ENCODE results near the gene USP48. TPM values are rescaled to one million over a fixed set of nuclear protein-coding genes. Genes with fewer than 3 reads are reported as not detected.

Gene USP48
- total and polyA plus RNA-seq, 10 of the 15 experiments (the other 5 are each of a cell fraction or from before 2014, with no cell fraction given) = 21.2 to 115 (median 75.5) TPM

- no peak for TF ChIP-seq POU2F2 (IDR thresholded peaks at IDR 0.05; ENCODE audit: borderline replicate concordance, low read depth, low read length)
- TF ChIP-seq YBX1 (IDR thresholded peaks at IDR 0.05) = no peak
- TF ChIP-seq BCL3 (IDR thresholded peaks at IDR 0.05; ENCODE audit: borderline replicate concordance, insufficient read depth, low read depth, low read length, poor library complexity, severe bottlenecking) = no peak
- TF ChIP-seq NRF1 (conservative IDR thresholded peaks at IDR 0.05; ENCODE audit: low read depth, low read length) = no peak
- no peak for TF ChIP-seq ESRRA (IDR thresholded peaks at IDR 0.05; ENCODE audit: low read length)
- no peak for TF ChIP-seq RFX5 (IDR thresholded peaks at IDR 0.05; ENCODE audit: low read depth, low read length)
These were observed 38.6 kb upstream of the USP48 start (continued) for GRCh38 chr1:21821385-21822019.

- RAD21 ChIA-PET (ENCODE audit: unreplicated experiment) = no interaction called here
- CTCF ChIA-PET = no interaction called here
- H3K79me2 ChIP-seq (ENCODE audit: control insufficient read depth, insufficient read depth, low read length) = no peaks in the 10 kb centered on the region
- no peak for TF ChIP-seq HSF1 (IDR thresholded peaks at IDR 0.05; ENCODE audit: low read depth, low read length)
- no peak for TF ChIP-seq CUX1 (IDR thresholded peaks at IDR 0.05; ENCODE audit: insufficient replicate concordance, low read depth, low read length)
These were observed 37.8 kb upstream of the USP48 start for GRCh38 chr1:21820597-21821232.

More at GRCh38 chr1:21820597-21821232, 37.8 kb upstream of the USP48 start:
- intact Hi-C loops (cut with micrococcal nuclease; ENCODE audit: unreplicated experiment) = no loop called here
- Histone ChIP-seq H3K9me3 (replicated peaks; ENCODE audit: control insufficient read depth, insufficient read depth, low read length) (no peaks in the 10 kb centered on the region), H3K36me3 (ENCODE audit: control insufficient read depth in 2 of 2, insufficient read depth in 2 of 2, low read length in 1 of 2) (no peaks in the 10 kb centered on the region), H3K27ac (ENCODE audit: control insufficient read depth, insufficient read depth) (no peak overlapping the region), H3K4me1 (ENCODE audit: control insufficient read depth, insufficient read depth, low read length) (no peaks in the 10 kb centered on the region), H3K9ac (ENCODE audit: control insufficient read depth, insufficient read depth, low read length) (no peak overlapping the region), H3K4me3 (no peak overlapping the region), H4K20me1 (ENCODE audit: control insufficient read depth, insufficient read depth) (no peaks in the 10 kb centered on the region), H3K4me2 (ENCODE audit: control insufficient read depth, insufficient read depth) (no peak overlapping the region), H2AFZ (ENCODE audit: control insufficient read depth, low read depth, low read length) (no peak overlapping the region), H3K27me3 (replicated peaks in 1 of 2; ENCODE audit: control insufficient read depth in 2 of 2, insufficient read depth in 2 of 2, low read length in 1 of 2) (no peaks in the 10 kb centered on the region)
- no peak for ATAC-seq
- no peak for FAIRE-seq
- WGBS (ENCODE audit: insufficient coverage, insufficient replicate concordance, low lambda C conversion rate, missing lambda C conversion rate) = 55% methylated on average over 9 of the region's 9 CpGs
- BruUV-seq (replicated peaks) = no TSS peak
- ChIA-PET POLR2A (no interaction called here), SMC1A (ENCODE audit: uncharacterized antibody, unreplicated experiment) (no interaction called here)
- in situ Hi-C loops (cut with MboI) = no loop called here
- no peak for DNase-seq (ENCODE audit: low read depth, low spot score)

Data from GM12878 (cell line).